Measurements from ENCODE around the gene LAD1. TPM values are rescaled to one million over a fixed set of nuclear protein-coding genes. Genes with fewer than 3 reads are reported as not detected.

LAD1 gene
- total RNA-seq, 1 donor from 2014 or later, result not detected

GRCh38 chr1:201429736-201430501 lies 30.8 kb upstream of the LAD1 start:
- peaks cover 10% of the 10 kb centered on the region for H3K4me1 Mint-ChIP-seq
- H3K36me3 Mint-ChIP-seq (ENCODE audit: low read depth), result no peaks in the 10 kb centered on the region
- H3K27me3 Mint-ChIP-seq (ENCODE audit: low read depth), result no peaks in the 10 kb centered on the region
- H3K4me3 Mint-ChIP-seq, result no peak overlapping the region
- no peak for DNase-seq (ENCODE audit: low read depth, low spot score)
- no peaks in the 10 kb centered on the region for H3K9me3 Mint-ChIP-seq
- H3K27ac Mint-ChIP-seq (ENCODE audit: unreplicated experiment), result peak overlapping the region; percentile 81
- TF ChIP-seq CTCF (conservative IDR thresholded peaks at IDR 0.05), result no peak

- Mint-ChIP-seq H3K27me3 (ENCODE audit: low read depth) (no peaks in the 10 kb centered on the region), H3K4me1 (peaks cover 20% of the 10 kb centered on the region), H3K9me3 (no peaks in the 10 kb centered on the region), H3K4me3 (no peak overlapping the region), H3K27ac (ENCODE audit: unreplicated experiment) (no peak overlapping the region), H3K36me3 (ENCODE audit: low read depth) (no peaks in the 10 kb centered on the region)
- DNase-seq (ENCODE audit: low read depth, low spot score), result no peak
- TF ChIP-seq CTCF (conservative IDR thresholded peaks at IDR 0.05), result no peak
Observed at GRCh38 chr1:201427963-201428362, 28.8 kb upstream of the LAD1 start.

- H3K9me3 Mint-ChIP-seq, result no peaks in the 10 kb centered on the region
- H3K27me3 Mint-ChIP-seq (ENCODE audit: low read depth), result no peaks in the 10 kb centered on the region
- H3K4me1 Mint-ChIP-seq, result peaks cover 27% of the 10 kb centered on the region
- no peak overlapping the region for H3K27ac Mint-ChIP-seq (ENCODE audit: unreplicated experiment)
- DNase-seq (ENCODE audit: low read depth, low spot score), result no peak
- H3K36me3 Mint-ChIP-seq (ENCODE audit: low read depth), result no peaks in the 10 kb centered on the region
- no peak overlapping the region for H3K4me3 Mint-ChIP-seq
- no peak for TF ChIP-seq CTCF (conservative IDR thresholded peaks at IDR 0.05)
Observed at GRCh38 chr1:201426479-201427310, 27.6 kb upstream of the LAD1 start.

- Mint-ChIP-seq H3K27ac (ENCODE audit: unreplicated experiment) (peak overlapping the region; percentile 57), H3K4me1 (peaks cover 33% of the 10 kb centered on the region), H3K4me3 (no peak overlapping the region), H3K9me3 (no peaks in the 10 kb centered on the region), H3K36me3 (ENCODE audit: low read depth) (no peaks in the 10 kb centered on the region), H3K27me3 (ENCODE audit: low read depth) (no peaks in the 10 kb centered on the region)
- no peak for DNase-seq (ENCODE audit: low read depth, low spot score)
- no peak for TF ChIP-seq CTCF (conservative IDR thresholded peaks at IDR 0.05)
Observed at GRCh38 chr1:201424146-201424545, 25.0 kb upstream of the LAD1 start.

GRCh38 chr1:201423655-201424054 lies 24.5 kb upstream of the LAD1 start:
- Mint-ChIP-seq H3K4me3 (no peak overlapping the region), H3K27me3 (ENCODE audit: low read depth) (no peaks in the 10 kb centered on the region), H3K4me1 (peaks cover 33% of the 10 kb centered on the region), H3K27ac (ENCODE audit: unreplicated experiment) (no peak overlapping the region), H3K36me3 (ENCODE audit: low read depth) (no peaks in the 10 kb centered on the region), H3K9me3 (no peaks in the 10 kb centered on the region)
- DNase-seq (ENCODE audit: low read depth, low spot score), result no peak
- TF ChIP-seq CTCF (conservative IDR thresholded peaks at IDR 0.05), result no peak
